ENCODE data around the gene SH3D19.

SH3D19 gene

DNA sequence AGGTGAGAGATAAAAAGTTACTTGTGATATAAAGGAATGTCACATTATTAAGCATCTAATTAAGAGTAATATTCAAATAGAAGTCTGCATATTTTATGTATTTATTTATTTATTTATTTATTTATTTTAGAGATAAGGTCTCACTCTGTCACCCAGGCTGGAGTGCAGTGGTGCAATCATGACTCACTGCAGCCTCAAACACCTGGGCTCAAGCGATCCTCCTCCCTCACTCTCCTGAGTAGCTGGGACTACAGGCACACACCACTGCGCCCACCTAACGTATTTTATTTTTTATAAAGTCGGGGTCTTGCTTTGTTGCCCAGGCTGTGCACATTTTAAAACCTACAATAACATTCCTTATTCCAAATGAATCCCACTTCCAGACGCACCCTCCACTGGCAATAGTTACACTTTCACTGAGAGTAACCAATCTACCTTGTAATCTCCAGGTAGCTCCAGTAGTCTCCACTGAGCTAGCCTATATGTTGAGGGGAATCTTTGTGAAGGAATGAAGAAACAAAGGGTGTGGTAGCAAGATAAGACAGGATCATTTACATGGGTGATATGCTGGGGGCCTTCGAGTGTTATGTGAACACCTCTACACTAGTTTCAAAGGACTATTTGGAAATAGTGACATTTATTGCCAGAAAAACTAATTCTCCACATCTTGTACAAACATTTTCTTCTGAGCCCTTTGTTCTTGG lies 11.9 kb downstream of the SH3D19 start:
- H3K4me1 ChIP-seq (ENCODE audit: control insufficient read depth, insufficient read depth, low read length) = no peaks in the 10 kb centered on the region
- H3K27ac ChIP-seq (ENCODE audit: insufficient read depth, low read depth, low read length, poor library complexity, severe bottlenecking) = no peak overlapping the region
- no peak overlapping the region for H3K4me3 ChIP-seq (ENCODE audit: insufficient read depth, low read depth, low read length)
- H3K27me3 ChIP-seq (ENCODE audit: control insufficient read depth, insufficient read depth, low read length, poor library complexity, severe bottlenecking) = no peaks in the 10 kb centered on the region
- WGBS, 2 experiments = 93 to 97% methylated on average over 6 of the region's 6 CpGs
- H3K9me3 ChIP-seq (ENCODE audit: control insufficient read depth, low read length) = no peaks in the 10 kb centered on the region
- H3K36me3 ChIP-seq (ENCODE audit: control insufficient read depth, insufficient read depth, low read length) = no peaks in the 10 kb centered on the region

DNA sequence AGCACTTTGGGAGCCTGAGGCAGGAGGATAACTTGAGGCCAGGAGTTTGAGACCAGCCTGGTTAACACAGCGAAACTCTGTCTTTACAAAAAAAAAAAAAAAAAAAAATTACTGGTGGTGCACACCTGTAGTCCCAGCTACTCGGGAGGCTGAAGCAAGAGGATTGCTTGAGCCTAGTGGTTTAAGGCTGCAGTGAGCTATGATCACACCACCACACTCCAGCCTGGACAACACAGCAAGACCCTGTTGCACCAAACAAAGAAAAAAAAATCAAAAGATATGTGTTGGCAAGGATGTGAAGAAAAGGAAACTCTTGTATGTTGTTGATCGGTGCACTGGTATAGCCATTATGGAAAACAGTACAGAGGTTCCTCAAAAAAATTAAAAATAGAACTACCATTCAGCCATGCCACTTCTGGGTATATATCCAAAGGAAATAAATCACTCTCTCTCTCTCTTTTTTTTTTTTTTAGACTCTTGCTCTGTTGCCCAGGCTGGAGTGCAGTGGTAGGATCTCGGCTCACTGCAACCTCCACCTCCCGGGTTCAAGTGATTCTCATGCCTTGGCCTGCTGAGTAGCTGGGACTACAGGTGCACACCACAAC lies 15.2 kb downstream of the SH3D19 start:
- Histone ChIP-seq H3K9me3 (ENCODE audit: control insufficient read depth, low read length) (no peaks in the 10 kb centered on the region), H3K36me3 (ENCODE audit: control insufficient read depth, insufficient read depth, low read length) (no peaks in the 10 kb centered on the region), H3K4me1 (ENCODE audit: control insufficient read depth, insufficient read depth, low read length) (no peaks in the 10 kb centered on the region), H3K27ac (ENCODE audit: insufficient read depth, low read depth, low read length, poor library complexity, severe bottlenecking) (no peak overlapping the region), H3K4me3 (ENCODE audit: insufficient read depth, low read depth, low read length) (no peak overlapping the region), H3K27me3 (ENCODE audit: control insufficient read depth, insufficient read depth, low read length, poor library complexity, severe bottlenecking) (no peaks in the 10 kb centered on the region)
- 97 to 99% methylated on average over 5 of the region's 5 CpGs for WGBS, 2 experiments

DNA sequence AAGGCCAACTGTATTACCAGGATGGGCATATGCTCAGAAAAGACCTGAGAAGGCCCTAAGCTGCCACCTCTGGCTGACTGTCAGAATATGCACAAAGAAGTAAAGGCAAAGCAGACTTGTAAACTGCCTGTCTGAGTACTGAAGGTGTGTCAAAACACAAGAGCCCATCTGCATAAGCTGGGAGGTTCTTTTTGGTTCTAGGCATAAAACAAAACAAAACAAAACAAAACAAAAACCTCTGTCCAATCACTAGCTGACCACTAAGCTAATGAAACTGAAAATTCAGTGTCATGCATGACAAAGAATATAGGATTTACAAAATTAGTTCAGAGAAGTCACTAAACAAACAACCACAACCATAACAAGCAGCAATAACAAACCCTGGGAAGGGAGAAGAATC lies 20.6 kb downstream of the SH3D19 start:
- no peaks in the 10 kb centered on the region for H3K36me3 ChIP-seq (ENCODE audit: control insufficient read depth, insufficient read depth, low read length)
- H3K27me3 ChIP-seq (ENCODE audit: control insufficient read depth, insufficient read depth, low read length, poor library complexity, severe bottlenecking) = no peaks in the 10 kb centered on the region
- no peak overlapping the region for H3K4me3 ChIP-seq (ENCODE audit: insufficient read depth, low read depth, low read length)
- no peaks in the 10 kb centered on the region for H3K4me1 ChIP-seq (ENCODE audit: control insufficient read depth, insufficient read depth, low read length)
- H3K27ac ChIP-seq (ENCODE audit: insufficient read depth, low read depth, low read length, poor library complexity, severe bottlenecking) = no peak overlapping the region
- H3K9me3 ChIP-seq (ENCODE audit: control insufficient read depth, low read length) = no peaks in the 10 kb centered on the region

DNA sequence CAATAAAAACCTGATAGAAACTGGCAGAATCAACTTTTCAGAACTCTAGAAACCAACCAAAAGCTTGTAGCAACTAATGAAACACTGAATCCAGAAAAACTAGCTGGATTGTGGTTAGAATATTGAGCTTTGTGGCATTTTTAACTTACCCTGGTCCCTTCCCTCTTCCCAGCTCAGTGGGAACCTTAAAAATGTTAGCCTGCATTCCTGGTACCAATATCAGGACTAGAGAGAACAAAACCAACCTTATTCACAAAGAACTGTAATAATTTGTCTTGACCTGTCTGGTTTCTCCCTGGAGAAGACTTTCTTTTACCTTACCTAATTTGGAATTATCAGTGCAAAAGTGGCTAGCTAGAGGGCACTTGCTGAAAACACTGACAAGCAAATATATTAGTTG lies 21.2 kb downstream of the SH3D19 start:
- Histone ChIP-seq H3K36me3 (ENCODE audit: control insufficient read depth, insufficient read depth, low read length) (no peaks in the 10 kb centered on the region), H3K4me1 (ENCODE audit: control insufficient read depth, insufficient read depth, low read length) (no peaks in the 10 kb centered on the region), H3K27me3 (ENCODE audit: control insufficient read depth, insufficient read depth, low read length, poor library complexity, severe bottlenecking) (no peaks in the 10 kb centered on the region), H3K27ac (ENCODE audit: insufficient read depth, low read depth, low read length, poor library complexity, severe bottlenecking) (no peak overlapping the region), H3K9me3 (ENCODE audit: control insufficient read depth, low read length) (no peaks in the 10 kb centered on the region), H3K4me3 (ENCODE audit: insufficient read depth, low read depth, low read length) (no peak overlapping the region)

DNA sequence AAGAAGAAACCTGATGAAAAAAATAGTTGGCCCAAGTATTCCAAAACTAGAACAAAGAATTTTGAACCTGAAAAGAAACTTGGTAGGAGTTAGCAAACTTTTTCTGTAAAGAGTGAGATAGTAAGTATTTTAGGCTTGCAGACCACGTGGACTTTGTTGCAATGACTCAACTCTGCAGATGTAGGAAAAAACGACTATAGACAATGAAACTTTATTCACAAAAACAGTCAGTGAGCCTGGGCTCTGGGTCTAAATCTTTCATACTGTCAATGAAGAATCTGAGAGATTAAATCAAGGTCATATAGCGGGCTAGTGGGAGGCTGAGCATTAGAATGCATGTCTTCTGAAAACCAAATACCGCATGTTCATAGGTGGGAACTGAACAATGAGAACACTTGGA lies 23.0 kb downstream of the SH3D19 start:
- Histone ChIP-seq H3K9me3 (ENCODE audit: control insufficient read depth, low read length) (no peaks in the 10 kb centered on the region), H3K27me3 (ENCODE audit: control insufficient read depth, insufficient read depth, low read length, poor library complexity, severe bottlenecking) (no peaks in the 10 kb centered on the region), H3K4me3 (ENCODE audit: insufficient read depth, low read depth, low read length) (no peak overlapping the region), H3K27ac (ENCODE audit: insufficient read depth, low read depth, low read length, poor library complexity, severe bottlenecking) (no peak overlapping the region), H3K4me1 (ENCODE audit: control insufficient read depth, insufficient read depth, low read length) (no peaks in the 10 kb centered on the region), H3K36me3 (ENCODE audit: control insufficient read depth, insufficient read depth, low read length) (no peaks in the 10 kb centered on the region)
- 91 to 95% methylated on average over 4 of the region's 4 CpGs for WGBS, 2 experiments

DNA sequence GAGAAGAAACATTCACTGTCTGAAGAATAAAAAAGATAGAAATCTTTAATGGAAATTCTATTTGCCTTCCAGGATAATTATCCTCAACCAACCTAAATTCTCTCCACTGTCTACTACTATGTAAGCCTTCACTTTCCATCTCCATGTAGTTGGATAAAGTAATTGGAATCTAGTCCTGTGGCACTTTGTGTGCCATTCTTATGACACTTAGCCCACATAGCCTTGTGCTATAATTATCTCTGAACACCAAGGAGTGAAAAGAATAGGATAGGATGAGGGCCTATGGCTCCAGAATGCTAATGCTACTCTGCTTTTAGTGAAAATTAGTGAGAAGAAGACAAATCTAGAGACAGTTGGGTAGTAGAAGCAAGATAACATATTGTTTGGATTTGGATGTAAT lies 28.2 kb downstream of the SH3D19 start:
- Histone ChIP-seq H3K4me3 (ENCODE audit: insufficient read depth, low read depth, low read length) (no peak overlapping the region), H3K9me3 (ENCODE audit: control insufficient read depth, low read length) (no peaks in the 10 kb centered on the region), H3K27ac (ENCODE audit: insufficient read depth, low read depth, low read length, poor library complexity, severe bottlenecking) (no peak overlapping the region), H3K27me3 (ENCODE audit: control insufficient read depth, insufficient read depth, low read length, poor library complexity, severe bottlenecking) (no peaks in the 10 kb centered on the region), H3K4me1 (ENCODE audit: control insufficient read depth, insufficient read depth, low read length) (no peaks in the 10 kb centered on the region), H3K36me3 (ENCODE audit: control insufficient read depth, insufficient read depth, low read length) (no peaks in the 10 kb centered on the region)

DNA sequence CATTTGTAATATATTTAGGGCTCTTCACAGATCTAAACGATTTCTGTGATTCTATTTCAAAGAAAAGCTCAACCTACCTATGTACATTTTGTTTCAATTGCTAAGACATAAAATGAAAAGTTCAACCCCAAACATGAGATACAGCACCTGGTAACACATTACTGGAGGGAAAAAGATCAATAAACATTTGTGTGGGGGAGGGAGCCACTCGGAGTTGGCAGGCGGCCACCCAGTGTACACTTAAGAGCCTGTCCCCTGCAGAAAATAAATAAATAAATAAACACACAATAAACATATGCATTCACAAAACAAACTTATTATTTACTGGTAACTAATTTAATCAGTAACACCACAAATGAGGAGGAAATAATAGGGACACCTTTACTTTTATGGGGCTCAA lies 29.2 kb downstream of the SH3D19 start:
- WGBS, 2 experiments = 89 to 93% methylated on average over 1 to 2 of the region's 3 CpGs
- H3K4me1 ChIP-seq (ENCODE audit: control insufficient read depth, insufficient read depth, low read length) = no peaks in the 10 kb centered on the region
- no peak overlapping the region for H3K27ac ChIP-seq (ENCODE audit: insufficient read depth, low read depth, low read length, poor library complexity, severe bottlenecking)
- no peaks in the 10 kb centered on the region for H3K9me3 ChIP-seq (ENCODE audit: control insufficient read depth, low read length)
- H3K4me3 ChIP-seq (ENCODE audit: insufficient read depth, low read depth, low read length) = no peak overlapping the region
- H3K36me3 ChIP-seq (ENCODE audit: control insufficient read depth, insufficient read depth, low read length) = no peaks in the 10 kb centered on the region
- no peaks in the 10 kb centered on the region for H3K27me3 ChIP-seq (ENCODE audit: control insufficient read depth, insufficient read depth, low read length, poor library complexity, severe bottlenecking)

DNA sequence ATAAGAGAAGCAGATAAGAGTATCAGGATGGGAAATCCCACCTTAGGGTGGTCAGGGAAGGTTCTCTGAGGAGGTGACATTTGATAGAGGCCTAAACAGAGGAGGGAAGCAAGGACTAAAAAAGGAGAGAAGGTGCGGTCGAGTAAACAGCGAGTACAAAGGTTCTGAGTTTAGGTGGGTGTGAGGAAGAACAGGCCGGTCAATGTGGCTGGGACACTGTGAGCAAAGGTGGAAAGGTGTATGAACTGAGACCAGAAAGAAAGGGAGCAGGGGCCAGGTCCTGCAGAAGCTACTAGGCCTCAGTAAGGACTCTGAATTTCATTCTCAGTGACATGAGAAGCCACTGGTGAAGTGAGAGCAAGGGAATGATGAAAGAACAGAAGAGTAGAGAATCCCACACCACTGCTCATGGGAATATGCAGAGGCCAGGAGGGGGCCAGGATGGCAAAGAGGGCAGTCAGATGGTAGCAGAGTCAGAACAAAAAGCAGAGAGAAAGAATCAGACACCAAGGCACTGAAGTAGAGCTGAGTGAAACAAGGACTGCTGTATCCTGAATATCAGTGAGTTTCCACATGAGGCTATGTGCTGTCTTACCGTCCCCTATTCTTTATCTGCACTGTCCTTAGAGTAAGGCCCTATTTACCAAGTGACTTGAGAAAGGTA lies 30.4 kb downstream of the SH3D19 start:
- WGBS, 2 experiments = 93 to 94% methylated on average over 5 of the region's 5 CpGs
- Histone ChIP-seq H3K27me3 (ENCODE audit: control insufficient read depth, insufficient read depth, low read length, poor library complexity, severe bottlenecking) (no peaks in the 10 kb centered on the region), H3K36me3 (ENCODE audit: control insufficient read depth, insufficient read depth, low read length) (no peaks in the 10 kb centered on the region), H3K4me1 (ENCODE audit: control insufficient read depth, insufficient read depth, low read length) (no peaks in the 10 kb centered on the region), H3K4me3 (ENCODE audit: insufficient read depth, low read depth, low read length) (no peak overlapping the region), H3K27ac (ENCODE audit: insufficient read depth, low read depth, low read length, poor library complexity, severe bottlenecking) (no peak overlapping the region), H3K9me3 (ENCODE audit: control insufficient read depth, low read length) (no peaks in the 10 kb centered on the region)

DNA sequence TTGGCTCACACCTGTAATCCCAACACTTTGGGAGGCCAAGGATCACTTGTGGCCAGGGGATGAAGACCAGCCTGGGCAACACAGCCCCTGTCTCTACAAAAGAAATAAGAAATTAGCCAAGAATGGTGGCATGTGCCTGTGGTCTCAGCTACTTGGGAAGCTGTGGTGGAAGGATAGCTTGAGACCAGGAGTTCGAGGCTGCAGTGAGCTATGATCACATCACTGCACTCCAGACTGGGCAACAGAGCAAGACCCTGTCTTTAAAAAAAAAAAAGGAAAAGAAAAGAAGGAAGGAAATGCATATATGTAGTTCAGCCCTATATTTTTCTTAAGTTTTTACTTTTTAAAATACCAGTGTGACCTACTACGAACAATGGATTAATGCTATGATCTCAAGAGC lies 33.4 kb downstream of the SH3D19 start:
- Histone ChIP-seq H3K4me1 (ENCODE audit: control insufficient read depth, insufficient read depth, low read length) (no peaks in the 10 kb centered on the region), H3K27ac (ENCODE audit: insufficient read depth, low read depth, low read length, poor library complexity, severe bottlenecking) (no peak overlapping the region), H3K27me3 (ENCODE audit: control insufficient read depth, insufficient read depth, low read length, poor library complexity, severe bottlenecking) (no peaks in the 10 kb centered on the region), H3K36me3 (ENCODE audit: control insufficient read depth, insufficient read depth, low read length) (no peaks in the 10 kb centered on the region), H3K4me3 (ENCODE audit: insufficient read depth, low read depth, low read length) (no peak overlapping the region), H3K9me3 (ENCODE audit: control insufficient read depth, low read length) (no peaks in the 10 kb centered on the region)
- WGBS, 2 experiments = 95 to 100% methylated on average over 2 of the region's 2 CpGs

DNA sequence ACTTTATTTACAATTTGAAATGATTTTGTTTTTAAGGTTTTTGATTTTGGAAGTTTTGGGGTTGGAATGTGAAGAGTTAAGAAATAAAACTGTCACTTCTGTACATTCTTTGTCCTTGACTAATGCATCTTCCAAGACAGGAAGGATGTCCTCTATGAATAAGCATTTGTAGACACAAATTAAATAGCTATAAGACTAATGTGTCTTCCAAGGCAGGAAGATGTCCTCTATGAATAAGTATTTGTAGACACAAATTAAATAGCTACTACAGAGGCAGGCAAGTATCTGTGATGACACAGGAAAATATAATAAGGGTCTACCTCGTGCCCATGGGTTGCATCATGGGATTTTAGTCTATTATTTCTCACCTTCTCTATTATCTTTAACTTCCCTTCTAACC lies 33.9 kb downstream of the SH3D19 start:
- Histone ChIP-seq H3K9me3 (ENCODE audit: control insufficient read depth, low read length) (no peaks in the 10 kb centered on the region), H3K27ac (ENCODE audit: insufficient read depth, low read depth, low read length, poor library complexity, severe bottlenecking) (no peak overlapping the region), H3K36me3 (ENCODE audit: control insufficient read depth, insufficient read depth, low read length) (no peaks in the 10 kb centered on the region), H3K27me3 (ENCODE audit: control insufficient read depth, insufficient read depth, low read length, poor library complexity, severe bottlenecking) (no peaks in the 10 kb centered on the region), H3K4me1 (ENCODE audit: control insufficient read depth, insufficient read depth, low read length) (no peaks in the 10 kb centered on the region), H3K4me3 (ENCODE audit: insufficient read depth, low read depth, low read length) (no peak overlapping the region)
- WGBS, 2 experiments = 88% methylated on average over 1 of the region's 1 CpG

Measured in ectodermal cell (in vitro differentiated cells).